ENCODE results near the gene SUMO4.

DNA sequence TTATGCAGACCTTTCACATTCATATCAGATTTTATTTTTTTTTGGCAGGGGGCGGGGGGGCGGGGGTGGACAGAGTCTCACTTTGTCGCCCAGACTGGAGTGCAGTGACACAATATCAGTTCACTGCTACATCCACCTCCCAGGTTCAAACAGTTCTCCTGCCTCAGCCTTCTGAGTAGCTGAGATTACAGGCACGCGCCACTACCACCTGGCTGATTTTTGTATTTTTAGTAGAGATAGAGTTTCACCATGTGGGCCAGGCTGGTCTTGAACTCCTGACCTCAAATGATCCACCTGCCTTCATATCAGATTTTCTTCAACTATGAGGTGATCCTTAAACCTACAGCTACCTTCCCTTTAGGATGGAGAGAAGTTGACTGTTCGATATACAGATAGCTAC lies 8.0 kb upstream of the SUMO4 start:
- TF ChIP-seq, protein P1, sequence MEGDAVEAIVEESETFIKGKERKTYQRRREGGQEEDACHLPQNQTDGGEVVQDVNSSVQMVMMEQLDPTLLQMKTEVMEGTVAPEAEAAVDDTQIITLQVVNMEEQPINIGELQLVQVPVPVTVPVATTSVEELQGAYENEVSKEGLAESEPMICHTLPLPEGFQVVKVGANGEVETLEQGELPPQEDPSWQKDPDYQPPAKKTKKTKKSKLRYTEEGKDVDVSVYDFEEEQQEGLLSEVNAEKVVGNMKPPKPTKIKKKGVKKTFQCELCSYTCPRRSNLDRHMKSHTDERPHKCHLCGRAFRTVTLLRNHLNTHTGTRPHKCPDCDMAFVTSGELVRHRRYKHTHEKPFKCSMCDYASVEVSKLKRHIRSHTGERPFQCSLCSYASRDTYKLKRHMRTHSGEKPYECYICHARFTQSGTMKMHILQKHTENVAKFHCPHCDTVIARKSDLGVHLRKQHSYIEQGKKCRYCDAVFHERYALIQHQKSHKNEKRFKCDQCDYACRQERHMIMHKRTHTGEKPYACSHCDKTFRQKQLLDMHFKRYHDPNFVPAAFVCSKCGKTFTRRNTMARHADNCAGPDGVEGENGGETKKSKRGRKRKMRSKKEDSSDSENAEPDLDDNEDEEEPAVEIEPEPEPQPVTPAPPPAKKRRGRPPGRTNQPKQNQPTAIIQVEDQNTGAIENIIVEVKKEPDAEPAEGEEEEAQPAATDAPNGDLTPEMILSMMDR (IDR thresholded peaks at IDR 0.05; ENCODE audit: low read depth, low read length, missing input control) = no peak
- TF ChIP-seq, protein P2, sequence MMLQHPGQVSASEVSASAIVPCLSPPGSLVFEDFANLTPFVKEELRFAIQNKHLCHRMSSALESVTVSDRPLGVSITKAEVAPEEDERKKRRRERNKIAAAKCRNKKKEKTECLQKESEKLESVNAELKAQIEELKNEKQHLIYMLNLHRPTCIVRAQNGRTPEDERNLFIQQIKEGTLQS (IDR thresholded peaks at IDR 0.05) = no peak
- TF ChIP-seq TAF1 (conservative IDR thresholded peaks at IDR 0.05) = no peak
- TF ChIP-seq, protein P3, sequence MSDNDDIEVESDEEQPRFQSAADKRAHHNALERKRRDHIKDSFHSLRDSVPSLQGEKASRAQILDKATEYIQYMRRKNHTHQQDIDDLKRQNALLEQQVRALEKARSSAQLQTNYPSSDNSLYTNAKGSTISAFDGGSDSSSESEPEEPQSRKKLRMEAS (IDR thresholded peaks at IDR 0.05) = no peak
- TF ChIP-seq, protein P4, sequence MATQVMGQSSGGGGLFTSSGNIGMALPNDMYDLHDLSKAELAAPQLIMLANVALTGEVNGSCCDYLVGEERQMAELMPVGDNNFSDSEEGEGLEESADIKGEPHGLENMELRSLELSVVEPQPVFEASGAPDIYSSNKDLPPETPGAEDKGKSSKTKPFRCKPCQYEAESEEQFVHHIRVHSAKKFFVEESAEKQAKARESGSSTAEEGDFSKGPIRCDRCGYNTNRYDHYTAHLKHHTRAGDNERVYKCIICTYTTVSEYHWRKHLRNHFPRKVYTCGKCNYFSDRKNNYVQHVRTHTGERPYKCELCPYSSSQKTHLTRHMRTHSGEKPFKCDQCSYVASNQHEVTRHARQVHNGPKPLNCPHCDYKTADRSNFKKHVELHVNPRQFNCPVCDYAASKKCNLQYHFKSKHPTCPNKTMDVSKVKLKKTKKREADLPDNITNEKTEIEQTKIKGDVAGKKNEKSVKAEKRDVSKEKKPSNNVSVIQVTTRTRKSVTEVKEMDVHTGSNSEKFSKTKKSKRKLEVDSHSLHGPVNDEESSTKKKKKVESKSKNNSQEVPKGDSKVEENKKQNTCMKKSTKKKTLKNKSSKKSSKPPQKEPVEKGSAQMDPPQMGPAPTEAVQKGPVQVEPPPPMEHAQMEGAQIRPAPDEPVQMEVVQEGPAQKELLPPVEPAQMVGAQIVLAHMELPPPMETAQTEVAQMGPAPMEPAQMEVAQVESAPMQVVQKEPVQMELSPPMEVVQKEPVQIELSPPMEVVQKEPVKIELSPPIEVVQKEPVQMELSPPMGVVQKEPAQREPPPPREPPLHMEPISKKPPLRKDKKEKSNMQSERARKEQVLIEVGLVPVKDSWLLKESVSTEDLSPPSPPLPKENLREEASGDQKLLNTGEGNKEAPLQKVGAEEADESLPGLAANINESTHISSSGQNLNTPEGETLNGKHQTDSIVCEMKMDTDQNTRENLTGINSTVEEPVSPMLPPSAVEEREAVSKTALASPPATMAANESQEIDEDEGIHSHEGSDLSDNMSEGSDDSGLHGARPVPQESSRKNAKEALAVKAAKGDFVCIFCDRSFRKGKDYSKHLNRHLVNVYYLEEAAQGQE (IDR thresholded peaks at IDR 0.05) = no peak
- TF ChIP-seq, protein P5, sequence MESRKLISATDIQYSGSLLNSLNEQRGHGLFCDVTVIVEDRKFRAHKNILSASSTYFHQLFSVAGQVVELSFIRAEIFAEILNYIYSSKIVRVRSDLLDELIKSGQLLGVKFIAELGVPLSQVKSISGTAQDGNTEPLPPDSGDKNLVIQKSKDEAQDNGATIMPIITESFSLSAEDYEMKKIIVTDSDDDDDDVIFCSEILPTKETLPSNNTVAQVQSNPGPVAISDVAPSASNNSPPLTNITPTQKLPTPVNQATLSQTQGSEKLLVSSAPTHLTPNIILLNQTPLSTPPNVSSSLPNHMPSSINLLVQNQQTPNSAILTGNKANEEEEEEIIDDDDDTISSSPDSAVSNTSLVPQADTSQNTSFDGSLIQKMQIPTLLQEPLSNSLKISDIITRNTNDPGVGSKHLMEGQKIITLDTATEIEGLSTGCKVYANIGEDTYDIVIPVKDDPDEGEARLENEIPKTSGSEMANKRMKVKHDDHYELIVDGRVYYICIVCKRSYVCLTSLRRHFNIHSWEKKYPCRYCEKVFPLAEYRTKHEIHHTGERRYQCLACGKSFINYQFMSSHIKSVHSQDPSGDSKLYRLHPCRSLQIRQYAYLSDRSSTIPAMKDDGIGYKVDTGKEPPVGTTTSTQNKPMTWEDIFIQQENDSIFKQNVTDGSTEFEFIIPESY (IDR thresholded peaks at IDR 0.05) = no peak
